GM21447 (cell line): ENCODE measurements around the gene MIEF1.

Experiments used
- ATAC-seq: cut with Tn5 transposase; IDR thresholded peaks from one replicate; pipeline ENCODE4 v1.9.1; 2021; ENCODE audit not compliant: unreplicated experiment

Gene MIEF1

GRCh38 chr22:39554151-39554550 lies 52.1 kb downstream of the MIEF1 start:
- ATAC-seq: no peak

DNA sequence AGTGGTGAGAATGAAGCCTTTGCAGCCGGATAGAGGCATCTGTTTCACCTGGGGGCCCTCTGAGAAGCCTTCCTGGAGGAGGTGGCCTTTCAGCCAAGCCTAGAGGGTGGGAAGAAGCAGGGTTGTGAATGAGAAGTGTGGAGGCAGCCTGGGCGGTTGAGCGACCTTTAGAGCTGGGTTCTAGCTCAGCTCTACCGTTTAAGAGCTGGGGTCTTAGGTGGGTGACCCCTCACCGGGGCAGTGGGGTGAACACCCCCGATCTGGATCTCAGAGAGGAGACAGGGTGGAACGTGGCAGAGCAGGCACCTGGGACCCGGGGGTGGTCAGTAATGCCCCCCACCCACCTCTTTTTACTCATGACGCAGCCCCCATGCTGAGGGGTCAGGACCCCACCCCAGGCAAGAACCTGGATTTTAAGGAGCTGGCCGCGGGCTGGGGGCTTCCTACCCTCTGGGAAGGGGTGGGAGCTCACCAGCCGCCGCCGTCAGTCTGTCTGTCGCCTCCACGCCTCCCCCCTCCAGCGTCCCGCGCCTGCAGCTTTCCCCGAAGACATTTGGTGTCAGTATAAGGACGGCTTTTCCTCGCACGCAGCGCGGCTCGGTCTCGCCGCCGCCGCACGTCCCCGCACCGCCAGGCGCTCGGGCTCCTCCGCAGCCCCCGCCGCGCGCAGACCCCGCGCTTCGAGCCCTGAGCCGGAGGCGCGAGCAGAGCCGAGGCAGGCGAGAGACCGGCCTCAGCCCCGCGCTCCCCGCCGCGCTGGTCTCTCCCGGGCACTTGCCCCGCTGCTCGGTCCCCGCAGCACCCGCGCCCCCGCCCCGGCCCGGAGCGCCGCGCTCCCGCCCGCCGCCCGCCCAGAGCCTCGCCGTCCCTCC lies 55.1 kb downstream of the MIEF1 start:
- ATAC-seq: no peak

DNA sequence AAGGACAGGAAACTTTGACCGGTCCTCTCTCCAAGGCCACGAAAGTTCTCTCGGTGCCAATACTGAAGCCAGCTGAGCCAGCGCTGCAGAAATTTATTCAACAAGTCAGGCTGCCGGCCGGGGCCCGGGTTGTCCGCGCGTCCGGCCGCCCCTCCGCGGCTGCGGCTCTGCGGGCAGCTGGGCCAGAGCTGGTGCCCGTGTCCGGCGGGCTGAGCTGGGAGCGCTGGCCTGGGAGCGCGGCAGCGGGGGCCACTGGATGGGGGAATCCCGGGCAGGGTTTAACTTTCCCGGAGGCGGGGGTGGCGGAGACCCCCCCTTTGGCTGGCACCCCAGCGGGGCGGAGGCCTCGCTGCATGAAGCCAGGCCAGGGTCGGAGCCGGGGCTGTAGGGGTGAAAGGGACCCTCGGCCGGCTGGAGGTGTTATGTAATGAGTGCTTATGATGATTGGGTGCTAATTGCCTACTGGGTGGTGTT lies 56.2 kb downstream of the MIEF1 start:
- no peak for ATAC-seq

DNA sequence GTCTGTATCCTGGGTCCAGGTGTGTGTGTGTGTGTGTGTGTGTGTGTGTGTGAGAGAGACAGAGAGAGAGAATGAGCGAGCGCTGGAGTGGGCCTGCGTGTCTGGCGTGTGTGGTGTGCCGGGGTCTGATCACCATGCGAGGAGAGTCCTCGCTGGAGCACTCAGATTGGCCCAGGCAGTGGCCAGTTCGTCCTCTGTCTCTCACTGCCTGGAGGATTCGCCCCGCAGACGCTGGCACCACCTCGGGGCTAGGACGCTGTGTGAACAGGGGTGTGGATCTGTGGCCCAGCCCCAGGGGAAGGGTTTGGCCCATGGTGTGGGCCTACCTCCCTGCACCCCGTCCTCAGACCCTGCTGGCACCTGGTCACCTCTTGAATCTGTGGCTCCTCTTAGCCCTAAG lies 56.9 kb downstream of the MIEF1 start:
- no peak for ATAC-seq

DNA sequence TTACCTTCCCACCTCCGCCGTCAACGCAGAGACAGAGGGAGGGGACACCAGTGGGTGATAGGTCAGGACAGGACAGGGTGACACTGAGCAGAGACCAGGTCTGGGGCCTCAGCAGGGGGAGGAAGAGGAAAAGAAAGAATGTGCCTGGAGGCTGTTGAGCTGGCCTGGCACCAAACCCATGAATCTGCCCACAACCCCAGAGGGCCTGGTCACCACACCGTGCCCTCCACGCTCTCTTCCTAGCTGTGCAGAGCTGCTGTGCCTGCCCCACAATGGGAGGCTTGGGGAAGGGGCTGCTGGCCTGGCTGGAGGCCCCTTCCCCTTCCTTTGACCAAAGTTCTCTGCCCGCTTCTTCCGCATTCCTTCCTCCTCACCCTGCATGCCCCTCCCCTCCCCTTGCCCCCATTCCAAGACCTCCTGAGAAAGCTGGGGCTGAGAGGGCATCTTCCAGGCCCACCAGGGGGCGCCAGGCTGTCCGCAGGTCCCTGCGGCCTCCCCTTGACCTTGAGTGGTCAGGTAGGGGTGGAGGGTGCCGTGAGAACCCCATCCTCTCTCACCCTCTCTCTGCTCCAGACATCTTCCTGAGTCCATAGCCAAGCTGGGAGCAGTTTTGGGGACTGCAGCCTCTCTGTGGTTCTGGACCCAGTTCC lies 57.5 kb downstream of the MIEF1 start:
- ATAC-seq: no peak

DNA sequence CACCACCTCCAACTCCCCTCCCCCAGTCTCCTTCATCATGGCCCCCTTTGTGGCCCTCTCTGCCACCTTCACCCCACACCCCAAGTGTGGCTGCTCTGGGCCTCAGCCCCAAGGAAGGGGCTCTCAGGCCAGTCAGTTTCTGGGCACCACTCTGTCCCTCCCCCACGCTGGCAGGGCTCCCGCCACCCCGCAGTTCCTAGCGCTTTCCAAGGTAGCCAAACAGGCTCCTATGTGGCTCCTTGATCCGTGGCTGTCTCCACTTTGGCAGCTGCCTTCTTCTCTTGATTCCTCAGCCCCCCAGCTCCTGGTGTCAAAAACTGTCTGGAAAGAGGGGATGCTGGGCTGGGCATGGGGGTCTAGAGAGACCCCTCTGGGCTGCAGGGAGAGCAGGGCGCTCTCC lies 58.0 kb downstream of the MIEF1 start:
- ATAC-seq: no peak

DNA sequence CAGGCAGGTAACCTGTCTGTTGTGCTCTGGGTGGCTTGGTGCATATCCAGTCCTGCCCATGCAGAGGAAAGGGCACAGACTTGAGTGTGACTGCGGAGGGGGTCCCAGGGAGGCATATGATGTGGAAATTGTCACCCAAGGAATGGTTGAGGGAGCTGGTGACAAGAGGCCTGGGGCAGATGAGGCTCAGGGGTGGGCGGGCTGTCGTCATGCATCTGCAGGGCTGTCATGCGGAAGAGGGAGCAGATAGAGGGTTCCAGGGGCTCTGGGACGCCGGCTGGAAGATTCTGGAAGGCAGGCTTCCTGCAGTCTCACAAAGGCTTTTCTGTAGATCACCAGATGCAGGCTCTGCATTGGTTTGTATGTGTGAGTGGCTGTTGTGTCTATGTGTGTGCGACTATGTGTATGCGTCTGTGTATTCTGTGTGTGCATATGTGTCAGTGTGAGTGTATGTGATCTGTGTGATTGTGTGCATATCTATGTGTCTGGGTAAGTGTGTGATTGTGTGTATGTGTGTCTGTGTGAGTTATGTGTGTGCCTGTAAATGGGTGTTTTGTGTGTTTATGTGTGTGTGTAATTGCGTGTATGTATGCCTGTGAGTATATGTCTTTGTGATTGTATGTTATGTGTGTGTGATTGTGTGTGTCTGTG lies 60.9 kb downstream of the MIEF1 start:
- ATAC-seq: no peak

DNA sequence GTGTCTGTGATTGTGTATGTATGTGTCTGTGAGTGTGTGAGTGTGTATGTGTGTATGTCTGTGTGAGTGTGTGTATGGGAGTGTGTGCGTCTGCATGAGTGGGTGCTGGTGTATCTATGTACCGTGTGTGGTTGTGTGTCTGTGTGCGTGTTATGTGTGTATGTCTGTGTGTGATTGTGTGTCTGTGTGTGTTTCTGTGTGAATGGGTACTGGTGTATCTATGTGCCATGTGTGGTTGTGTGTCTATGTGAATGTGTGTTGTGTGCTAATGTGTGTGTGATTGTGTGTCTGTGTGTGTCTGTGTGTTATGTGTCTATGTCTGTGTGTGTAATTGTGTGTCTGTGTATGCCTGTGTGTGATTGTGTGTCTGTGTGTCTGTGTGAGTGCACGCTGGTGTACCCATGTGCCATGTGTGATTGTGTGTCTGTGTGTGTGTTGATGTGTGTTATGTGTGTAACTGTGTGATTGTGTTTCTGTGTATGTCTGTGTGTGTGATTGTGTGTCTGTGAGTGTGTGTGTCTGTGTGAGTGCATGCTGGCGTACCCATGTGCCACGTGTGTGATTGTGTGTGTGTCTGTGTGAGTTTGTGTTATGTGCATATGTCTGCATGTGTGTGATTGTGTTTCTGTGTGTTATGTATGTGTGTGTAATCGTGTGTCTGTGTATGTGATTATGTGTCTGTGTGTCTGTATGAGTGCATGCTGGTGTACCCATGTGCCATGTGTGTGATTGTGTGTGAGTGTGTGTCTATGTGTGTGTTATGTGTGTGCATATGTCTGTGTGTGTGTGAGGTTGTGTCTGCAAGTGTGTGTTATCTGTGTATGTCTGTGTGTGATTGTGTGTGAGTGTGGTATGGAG lies 61.7 kb downstream of the MIEF1 start:
- ATAC-seq: no peak

DNA sequence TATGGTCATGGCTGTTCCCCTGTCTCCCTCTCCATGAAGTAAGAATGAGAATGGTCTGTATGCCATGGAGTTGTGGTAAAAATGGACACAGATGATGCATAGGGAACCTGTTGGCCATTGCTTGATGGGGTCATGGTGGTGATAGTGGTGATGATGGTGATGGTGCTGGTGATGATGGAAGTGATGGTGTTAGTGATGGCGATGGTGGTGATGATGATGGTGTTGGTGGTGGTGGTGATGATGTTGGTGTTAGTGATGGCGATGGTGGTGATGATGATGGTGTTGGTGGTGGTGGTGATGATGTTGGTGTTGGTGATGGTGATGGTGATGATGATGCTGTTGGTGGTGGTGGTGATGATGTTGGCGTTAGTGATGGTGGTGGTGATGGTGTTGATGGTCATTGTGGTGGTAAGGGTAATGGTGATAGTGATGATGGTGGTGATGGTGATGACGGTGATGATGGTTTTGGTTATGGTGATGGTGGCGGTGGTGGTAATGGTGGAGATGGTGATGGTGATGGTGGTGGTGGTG lies 63.4 kb downstream of the MIEF1 start:
- ATAC-seq: no peak

- no peak for ATAC-seq
Measured at GRCh38 chr22:39567135-39567946, 65.3 kb downstream of the MIEF1 start.
